ENCODE measurements around the gene PRTN3.
A peak's percentile ranks its signal among the peaks of the same experiment; 100 is the strongest.

Gene PRTN3

DNA sequence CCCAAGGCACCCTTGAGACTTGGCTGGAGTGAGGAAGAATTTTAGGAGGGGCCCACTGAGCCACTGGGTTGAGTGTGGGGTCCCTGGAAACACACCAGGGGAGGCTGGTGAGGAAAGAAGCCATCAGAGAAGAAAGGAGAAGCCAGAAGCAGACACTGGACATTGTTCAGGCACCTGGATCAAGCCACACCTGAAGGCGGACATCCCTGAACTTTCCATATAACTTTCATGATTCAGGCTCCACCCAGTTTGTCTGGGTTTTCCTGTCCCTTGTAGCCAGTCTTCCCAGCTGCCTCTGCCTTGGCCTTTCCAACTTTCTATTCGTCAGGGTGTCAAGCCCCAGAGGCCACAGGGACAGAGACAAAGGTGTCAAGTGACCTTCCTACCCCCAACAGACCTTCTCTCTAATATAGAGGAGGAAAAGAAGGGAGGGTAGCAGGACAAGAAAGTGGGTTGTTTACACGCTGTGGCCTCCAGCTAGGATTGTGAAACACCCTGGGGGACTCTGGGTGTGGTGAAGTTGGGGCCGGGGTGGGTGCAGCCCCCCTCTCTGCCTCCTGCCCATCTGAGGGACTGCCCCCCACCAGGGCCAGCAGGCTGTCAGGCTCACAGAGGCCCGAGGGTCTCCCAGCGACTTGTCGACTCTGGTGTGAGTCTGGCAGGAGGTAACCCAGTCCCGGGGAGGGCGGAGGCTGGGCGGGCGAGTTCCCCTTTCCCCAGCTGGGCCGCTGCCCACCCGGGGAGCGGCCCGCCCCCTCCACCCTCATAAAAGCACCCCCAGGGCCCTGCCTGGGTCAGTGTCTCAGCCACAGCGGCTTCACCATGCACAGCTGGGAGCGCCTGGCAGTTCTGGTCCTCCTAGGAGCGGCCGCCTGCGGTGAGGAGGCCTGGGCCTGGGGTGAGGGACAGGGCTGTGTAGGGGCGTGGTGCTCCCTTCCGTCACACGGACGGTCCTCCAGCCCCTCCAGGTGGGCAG, 18.4 kb downstream of the PRTN3 start, which contains the start of gene CFD:
Gene CFD (plus strand): TSS at position 797 of the 976 bp plus-strand sequence. CDS start 26 bp downstream, at position 823.
- DNase-seq (ENCODE audit: extremely low spot score) = no peak
- TF ChIP-seq, protein P1, sequence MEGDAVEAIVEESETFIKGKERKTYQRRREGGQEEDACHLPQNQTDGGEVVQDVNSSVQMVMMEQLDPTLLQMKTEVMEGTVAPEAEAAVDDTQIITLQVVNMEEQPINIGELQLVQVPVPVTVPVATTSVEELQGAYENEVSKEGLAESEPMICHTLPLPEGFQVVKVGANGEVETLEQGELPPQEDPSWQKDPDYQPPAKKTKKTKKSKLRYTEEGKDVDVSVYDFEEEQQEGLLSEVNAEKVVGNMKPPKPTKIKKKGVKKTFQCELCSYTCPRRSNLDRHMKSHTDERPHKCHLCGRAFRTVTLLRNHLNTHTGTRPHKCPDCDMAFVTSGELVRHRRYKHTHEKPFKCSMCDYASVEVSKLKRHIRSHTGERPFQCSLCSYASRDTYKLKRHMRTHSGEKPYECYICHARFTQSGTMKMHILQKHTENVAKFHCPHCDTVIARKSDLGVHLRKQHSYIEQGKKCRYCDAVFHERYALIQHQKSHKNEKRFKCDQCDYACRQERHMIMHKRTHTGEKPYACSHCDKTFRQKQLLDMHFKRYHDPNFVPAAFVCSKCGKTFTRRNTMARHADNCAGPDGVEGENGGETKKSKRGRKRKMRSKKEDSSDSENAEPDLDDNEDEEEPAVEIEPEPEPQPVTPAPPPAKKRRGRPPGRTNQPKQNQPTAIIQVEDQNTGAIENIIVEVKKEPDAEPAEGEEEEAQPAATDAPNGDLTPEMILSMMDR (IDR thresholded peaks at IDR 0.05; ENCODE audit: control extremely low read depth, extremely low read depth, low read depth, missing control alignments) = no peak
- ChIA-PET POLR2A (no interaction called here), CTCF (interaction anchor here (0.8 to 2.0 kb wide), 5 partner anchors 10 to 64 kb away, joined by 3 to 9 read pairs (median 4); no protein-coding TSS in a partner anchor)

DNA sequence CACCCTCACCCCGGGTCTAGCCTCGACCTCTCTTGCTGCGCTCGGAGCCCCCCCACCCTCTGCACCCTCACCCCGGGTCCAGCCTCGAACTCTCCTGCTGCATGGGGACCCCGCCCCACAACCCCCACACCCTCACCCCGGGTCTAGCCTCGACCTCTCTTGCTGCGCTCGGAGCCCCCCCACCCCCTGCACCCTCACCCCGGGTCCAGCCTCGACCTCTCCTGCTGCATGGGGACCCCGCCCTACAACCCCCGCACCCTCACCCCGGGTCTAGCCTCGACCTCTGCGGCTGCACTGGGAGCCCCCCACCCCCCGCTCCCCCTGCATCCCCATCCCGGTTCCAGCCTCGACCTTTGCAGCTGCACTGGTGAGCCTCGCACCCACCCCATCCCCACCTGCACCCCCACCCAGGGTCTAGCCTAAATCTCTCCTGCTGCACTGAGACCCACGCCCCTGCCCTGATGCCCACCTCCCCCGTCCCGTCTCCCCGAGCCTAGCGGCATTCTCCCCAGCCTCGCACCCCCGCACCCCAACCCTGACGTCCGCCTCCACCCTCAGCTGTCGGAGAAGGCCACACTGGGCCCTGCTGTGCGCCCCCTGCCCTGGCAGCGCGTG, 20.4 kb downstream of the PRTN3 start:
- ChIA-PET CTCF (no interaction called here), POLR2A (no interaction called here)
- no peak for DNase-seq (ENCODE audit: extremely low spot score)
- TF ChIP-seq, protein P1 (IDR thresholded peaks at IDR 0.05; ENCODE audit: control extremely low read depth, extremely low read depth, low read depth, missing control alignments) = no peak

DNA sequence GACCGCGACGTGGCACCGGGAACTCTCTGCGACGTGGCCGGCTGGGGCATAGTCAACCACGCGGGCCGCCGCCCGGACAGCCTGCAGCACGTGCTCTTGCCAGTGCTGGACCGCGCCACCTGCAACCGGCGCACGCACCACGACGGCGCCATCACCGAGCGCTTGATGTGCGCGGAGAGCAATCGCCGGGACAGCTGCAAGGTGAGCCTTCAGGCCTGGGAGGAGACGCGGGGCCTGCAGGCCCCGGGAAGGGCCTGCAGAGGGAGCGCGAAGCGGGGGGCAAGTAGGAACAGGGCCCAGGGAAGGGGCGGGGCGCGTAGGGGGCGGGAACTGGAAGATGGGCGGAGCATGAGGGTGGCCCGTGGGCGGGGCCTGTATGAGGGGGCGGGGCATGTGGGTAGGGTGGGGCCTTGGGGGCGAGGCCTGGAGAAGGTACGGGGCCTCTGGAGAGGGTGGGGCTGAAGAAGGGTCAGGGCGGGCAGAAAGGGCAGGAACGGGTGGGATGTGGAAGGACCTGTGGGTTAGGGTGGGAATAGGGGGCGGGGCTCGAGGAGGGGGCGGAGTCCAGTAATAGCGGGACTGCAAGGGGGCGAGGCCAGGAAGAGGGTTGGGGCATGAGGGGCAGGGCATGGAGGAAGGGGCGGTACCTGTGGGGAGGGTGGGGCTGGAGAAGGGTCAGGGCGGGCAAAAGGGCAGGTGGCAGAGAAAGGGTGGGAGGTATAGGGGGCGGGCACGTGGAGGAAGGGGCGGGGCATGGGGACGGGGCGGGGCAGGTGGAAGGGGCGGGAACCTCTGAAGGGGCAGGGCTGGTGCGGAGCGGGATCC, 21.2 kb downstream of the PRTN3 start:
- peak; percentile 88 for DNase-seq (ENCODE audit: extremely low spot score)
- ChIA-PET CTCF (interaction anchor here (1.7 to 4.0 kb wide), 3 partner anchors 12 to 31 kb away, joined by 9 to 23 read pairs (median 12); partner anchors contain the start of genes MED16 and RNU6-9), POLR2A (no interaction called here)
- TF ChIP-seq, protein P1 (IDR thresholded peaks at IDR 0.05; ENCODE audit: control extremely low read depth, extremely low read depth, low read depth, missing control alignments) = no peak

DNA sequence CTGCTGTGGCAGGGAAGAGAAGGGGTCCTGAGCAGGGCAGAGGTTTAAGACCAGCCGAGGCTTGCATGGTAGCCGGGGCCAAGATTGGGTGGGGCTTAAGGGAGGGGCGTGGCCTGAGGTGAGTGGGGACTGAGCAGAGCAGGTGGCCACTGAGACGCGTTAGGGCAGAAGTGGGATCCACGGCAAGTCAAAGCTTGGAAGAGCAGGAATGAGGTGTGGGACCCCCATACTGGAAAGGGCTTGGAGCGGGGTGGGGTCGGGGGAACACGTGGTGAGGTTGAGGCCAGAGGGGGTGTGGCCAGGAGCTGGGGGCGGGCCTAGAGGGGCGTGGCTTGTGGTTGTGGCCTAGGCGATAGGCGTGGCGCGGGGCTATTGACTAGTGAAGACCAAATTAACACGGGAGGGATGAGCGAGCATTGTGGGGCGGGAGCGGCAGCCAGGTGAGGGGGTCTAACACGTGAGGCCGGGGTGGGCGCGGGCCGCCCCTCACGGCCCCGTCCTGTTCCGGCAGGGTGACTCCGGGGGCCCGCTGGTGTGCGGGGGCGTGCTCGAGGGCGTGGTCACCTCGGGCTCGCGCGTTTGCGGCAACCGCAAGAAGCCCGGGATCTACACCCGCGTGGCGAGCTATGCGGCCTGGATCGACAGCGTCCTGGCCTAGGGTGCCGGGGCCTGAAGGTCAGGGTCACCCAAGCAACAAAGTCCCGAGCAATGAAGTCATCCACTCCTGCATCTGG, 21.9 kb downstream of the PRTN3 start:
- ChIA-PET POLR2A (interaction anchor here (1.2 kb wide), 1 partner anchor 9 kb away, joined by 5 read pairs; no protein-coding TSS in a partner anchor), CTCF (interaction anchor here (0.9 to 4.0 kb wide), 16 partner anchors 11 to 205 kb away, joined by 3 to 28 read pairs (median 9); partner anchors contain the start of genes KISS1R, MED16, RNU6-9 and WDR18)
- peak; percentile 80 for DNase-seq (ENCODE audit: extremely low spot score)
- TF ChIP-seq, protein P1 (IDR thresholded peaks at IDR 0.05; ENCODE audit: control extremely low read depth, extremely low read depth, low read depth, missing control alignments) = no peak

DNA sequence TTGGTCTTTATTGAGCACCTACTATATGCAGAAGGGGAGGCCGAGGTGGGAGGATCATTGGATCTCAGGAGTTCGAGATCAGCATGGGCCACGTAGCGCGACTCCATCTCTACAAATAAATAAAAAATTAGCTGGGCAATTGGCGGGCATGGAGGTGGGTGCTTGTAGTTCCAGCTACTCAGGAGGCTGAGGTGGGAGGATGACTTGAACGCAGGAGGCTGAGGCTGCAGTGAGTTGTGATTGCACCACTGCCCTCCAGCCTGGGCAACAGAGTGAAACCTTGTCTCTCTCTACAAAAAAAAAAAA, 22.5 kb downstream of the PRTN3 start:
- POLR2A ChIA-PET = interaction anchor here (1.2 kb wide), 1 partner anchor 9 kb away, joined by 5 read pairs; no protein-coding TSS in a partner anchor
- DNase-seq (ENCODE audit: extremely low spot score) = no peak
- TF ChIP-seq, protein P1 (IDR thresholded peaks at IDR 0.05; ENCODE audit: control extremely low read depth, extremely low read depth, low read depth, missing control alignments) = no peak
- CTCF ChIA-PET = interaction anchor here (0.6 to 4.0 kb wide), 32 partner anchors 11 to 204 kb away, joined by 3 to 28 read pairs (median 4); partner anchors contain the start of genes KISS1R, MED16, PRTN3 and RNU6-9

Measured in GM10248 (cell line).